ENCODE measurements around the gene KMO. TPM values are rescaled to one million over a fixed set of nuclear protein-coding genes. Genes with fewer than 3 reads are reported as not detected.
A peak's percentile ranks its signal among the peaks of the same experiment; 100 is the strongest.

Gene KMO
- total and polyA plus RNA-seq, 2 experiments from 2014 or later = not detected

DNA sequence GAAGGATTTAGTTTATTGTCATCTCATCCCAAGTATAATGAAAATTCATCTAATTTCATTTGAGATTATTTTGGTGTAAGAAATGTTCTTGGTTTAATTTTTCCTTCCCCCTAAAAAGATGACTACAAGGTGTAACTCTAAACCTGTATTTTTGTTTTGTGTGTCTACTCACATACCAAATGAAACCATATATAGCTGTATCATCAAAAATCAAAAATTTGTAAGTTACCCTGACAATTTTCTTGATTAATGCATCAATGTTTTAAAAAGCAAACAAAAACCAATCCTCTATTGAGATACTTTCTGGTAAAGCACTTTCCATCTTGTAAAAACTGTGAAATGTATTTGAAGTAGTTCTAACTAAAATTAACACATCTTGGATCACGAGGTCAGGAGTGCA is 43.4 kb upstream of the KMO start:
- 88 to 97% methylated on average over 1 of the region's 1 CpG for WGBS, 2 experiments (ENCODE audit: low coverage in 1 of 2, low lambda C conversion rate in 2 of 2, missing lambda C conversion rate in 2 of 2)
- DNase-seq = no peak
- in situ Hi-C loops (cut with MboI) = no loop called here
- Histone ChIP-seq H2AFZ (no peak overlapping the region), H3K27me3 (replicated peaks; ENCODE audit: insufficient read depth) (no peaks in the 10 kb centered on the region), H3K4me2 (ENCODE audit: unreplicated experiment) (no peak overlapping the region), H3K4me3 (no peak overlapping the region), H3K36me3 (ENCODE audit: low read depth) (no peaks in the 10 kb centered on the region), H4K20me1 (ENCODE audit: insufficient read depth) (no peaks in the 10 kb centered on the region), H3K9me3 (ENCODE audit: low read depth) (no peaks in the 10 kb centered on the region), H3K9me2 (ENCODE audit: insufficient read depth) (no peaks in the 10 kb centered on the region), H3K4me1 (ENCODE audit: insufficient read depth) (peaks cover 13% of the 10 kb centered on the region), H3K79me2 (ENCODE audit: insufficient read depth) (no peaks in the 10 kb centered on the region), H3K9ac (no peak overlapping the region), H3K27ac (no peak overlapping the region), H3F3A (ENCODE audit: insufficient read depth) (peaks cover 10% of the 10 kb centered on the region; the same call in 1 of the 2 replicates)
- TF ChIP-seq EZH2 (IDR thresholded peaks at IDR 0.05; ENCODE audit: insufficient read depth, poor library complexity, severe bottlenecking) (no peak), EZH2phosphoT487 (IDR thresholded peaks at IDR 0.05; ENCODE audit: insufficient read depth, low read depth) (no peak)

DNA sequence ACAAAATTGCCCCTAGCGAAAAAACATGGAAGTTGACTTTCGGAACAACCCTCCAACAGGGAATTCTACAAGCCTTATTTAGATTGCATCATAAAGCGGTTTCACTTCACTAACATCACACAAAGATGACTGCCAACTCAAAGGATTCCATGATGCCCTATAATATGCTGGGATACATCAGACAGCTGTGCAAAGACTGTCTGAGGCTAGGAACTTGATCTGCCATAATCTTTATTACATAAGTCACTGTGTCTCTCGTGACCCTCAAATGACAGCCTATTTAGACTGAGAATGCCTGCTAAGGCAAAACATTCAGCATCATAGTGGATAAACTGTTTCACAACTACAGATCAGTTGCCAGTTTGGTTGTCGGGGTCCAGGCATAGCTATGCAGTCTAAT is 36.4 kb upstream of the KMO start:
- TF ChIP-seq EZH2phosphoT487 (IDR thresholded peaks at IDR 0.05; ENCODE audit: insufficient read depth, low read depth) (no peak), EZH2 (IDR thresholded peaks at IDR 0.05; ENCODE audit: insufficient read depth, poor library complexity, severe bottlenecking) (no peak)
- H3K36me3 ChIP-seq (ENCODE audit: low read depth) = peaks cover 46% of the 10 kb centered on the region
- no peak overlapping the region for H3K27ac ChIP-seq
- no peaks in the 10 kb centered on the region for H3K9me2 ChIP-seq (ENCODE audit: insufficient read depth)
- H3K9me3 ChIP-seq (ENCODE audit: low read depth) = no peaks in the 10 kb centered on the region
- in situ Hi-C loops (cut with MboI) = no loop called here
- H3K79me2 ChIP-seq (ENCODE audit: insufficient read depth) = no peaks in the 10 kb centered on the region
- no peak overlapping the region for H3K4me3 ChIP-seq
- no peaks in the 10 kb centered on the region for H4K20me1 ChIP-seq (ENCODE audit: insufficient read depth)
- 92 to 100% methylated on average over 5 of the region's 5 CpGs for WGBS, 2 experiments (ENCODE audit: low coverage in 1 of 2, low lambda C conversion rate in 2 of 2, missing lambda C conversion rate in 2 of 2)
- no peaks in the 10 kb centered on the region for H3K4me1 ChIP-seq (ENCODE audit: insufficient read depth)
- no peak overlapping the region for H3K4me2 ChIP-seq (ENCODE audit: unreplicated experiment)
- no peak overlapping the region for H2AFZ ChIP-seq
- no peaks in the 10 kb centered on the region for H3K27me3 ChIP-seq (replicated peaks; ENCODE audit: insufficient read depth)
- no peaks in the 10 kb centered on the region for H3F3A ChIP-seq (ENCODE audit: insufficient read depth)
- DNase-seq = no peak
- H3K9ac ChIP-seq = no peak overlapping the region

DNA sequence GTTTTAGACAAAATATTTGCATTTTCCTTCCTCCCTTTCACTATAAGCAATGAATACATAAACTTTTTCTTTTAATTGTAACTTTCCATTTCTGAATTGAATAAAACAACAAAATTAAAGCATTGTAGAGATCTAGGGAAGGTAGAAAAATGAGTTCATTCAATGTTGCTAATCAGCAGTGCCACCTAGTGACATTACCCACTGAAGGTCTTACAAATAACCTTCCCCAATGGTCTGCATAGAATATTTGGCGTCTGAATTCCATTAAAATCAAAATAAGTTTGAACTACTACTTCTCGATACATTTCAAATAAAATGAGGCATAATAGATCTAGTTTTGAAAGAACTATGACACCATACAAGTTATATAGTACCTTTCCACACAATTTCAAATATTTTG is 32.3 kb upstream of the KMO start:
- H3K9ac ChIP-seq = no peak overlapping the region
- H3K27ac ChIP-seq = no peak overlapping the region
- in situ Hi-C loops (cut with MboI) = loop anchor here (10.0 kb wide), 1 partner anchor 765 kb away; no protein-coding TSS in a partner anchor
- WGBS, 2 experiments (ENCODE audit: low coverage in 1 of 2, low lambda C conversion rate in 2 of 2, missing lambda C conversion rate in 2 of 2) = 75 to 86% methylated on average over 2 of the region's 2 CpGs
- no peaks in the 10 kb centered on the region for H3K27me3 ChIP-seq (replicated peaks; ENCODE audit: insufficient read depth)
- H4K20me1 ChIP-seq (ENCODE audit: insufficient read depth) = no peaks in the 10 kb centered on the region
- peak; percentile 54 for DNase-seq
- H3K79me2 ChIP-seq (ENCODE audit: insufficient read depth) = no peaks in the 10 kb centered on the region
- TF ChIP-seq EZH2 (IDR thresholded peaks at IDR 0.05; ENCODE audit: insufficient read depth, poor library complexity, severe bottlenecking) = no peak
- peaks cover 69% of the 10 kb centered on the region for H3K36me3 ChIP-seq (ENCODE audit: low read depth)
- no peak overlapping the region for H3K4me3 ChIP-seq
- H2AFZ ChIP-seq = no peak overlapping the region
- no peaks in the 10 kb centered on the region for H3F3A ChIP-seq (ENCODE audit: insufficient read depth)
- H3K4me2 ChIP-seq (ENCODE audit: unreplicated experiment) = no peak overlapping the region
- H3K4me1 ChIP-seq (ENCODE audit: insufficient read depth) = no peaks in the 10 kb centered on the region
- no peaks in the 10 kb centered on the region for H3K9me2 ChIP-seq (ENCODE audit: insufficient read depth)
- no peaks in the 10 kb centered on the region for H3K9me3 ChIP-seq (ENCODE audit: low read depth)

DNA sequence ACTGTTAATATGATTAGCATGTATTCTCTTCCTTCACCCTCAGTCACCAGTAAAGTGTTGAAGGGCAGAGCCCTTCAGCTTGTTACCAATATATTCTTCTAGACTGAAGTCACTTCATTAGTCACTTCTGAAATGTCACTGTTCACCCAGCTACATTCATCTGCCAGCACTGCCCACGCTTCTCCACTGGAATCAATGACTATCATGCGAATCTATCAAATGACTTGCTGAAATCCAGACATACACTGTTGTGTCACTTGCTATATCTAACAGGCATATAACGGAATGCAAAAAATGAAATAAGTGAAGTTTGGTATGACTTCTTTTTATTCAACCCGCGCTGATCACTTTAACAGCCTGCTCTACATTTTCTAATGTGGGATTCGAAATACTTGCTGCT is 28.7 kb upstream of the KMO start:
- no peak for TF ChIP-seq EZH2 (IDR thresholded peaks at IDR 0.05; ENCODE audit: insufficient read depth, poor library complexity, severe bottlenecking)
- no peak for TF ChIP-seq EZH2phosphoT487 (IDR thresholded peaks at IDR 0.05; ENCODE audit: insufficient read depth, low read depth)
- in situ Hi-C loops (cut with MboI) = loop anchor here (10.0 kb wide), 1 partner anchor 769 kb away; no protein-coding TSS in a partner anchor
- H3K36me3 ChIP-seq (ENCODE audit: low read depth) = peaks cover 70% of the 10 kb centered on the region
- no peak overlapping the region for H3K4me3 ChIP-seq
- no peaks in the 10 kb centered on the region for H3K9me2 ChIP-seq (ENCODE audit: insufficient read depth)
- no peak overlapping the region for H3K27ac ChIP-seq
- no peaks in the 10 kb centered on the region for H3K79me2 ChIP-seq (ENCODE audit: insufficient read depth)
- no peak overlapping the region for H2AFZ ChIP-seq
- H3K27me3 ChIP-seq (replicated peaks; ENCODE audit: insufficient read depth) = no peaks in the 10 kb centered on the region
- WGBS, 2 experiments (ENCODE audit: low coverage in 1 of 2, low lambda C conversion rate in 2 of 2, missing lambda C conversion rate in 2 of 2) = 96 to 99% methylated on average over 6 of the region's 6 CpGs
- no peaks in the 10 kb centered on the region for H4K20me1 ChIP-seq (ENCODE audit: insufficient read depth)
- no peaks in the 10 kb centered on the region for H3K9me3 ChIP-seq (ENCODE audit: low read depth)
- no peak overlapping the region for H3K9ac ChIP-seq
- peaks cover 22% of the 10 kb centered on the region for H3K4me1 ChIP-seq (ENCODE audit: insufficient read depth)
- no peak overlapping the region for H3K4me2 ChIP-seq (ENCODE audit: unreplicated experiment)
- no peak for DNase-seq
- peaks cover 14% of the 10 kb centered on the region for H3F3A ChIP-seq (ENCODE audit: insufficient read depth)
